Lower leg skin (tissue), 4 donors: ENCODE data around the gene EHD3. TPM values are rescaled to one million over a fixed set of nuclear protein-coding genes. Genes with fewer than 3 reads are reported as not detected.

Experiments
- DNase-seq, 2 donors: peaks; one replicate each; pipeline ENCODE4 v3.0.0-alpha.2; 2019; ENCODE audit warnings: low spot score in 2 of 2
- H3K4me3 ChIP-seq: fragments of 200-600 bp; sonication (generic); 2 replicates; pipeline ENCODE4 v1.5.1; 2017; ENCODE audit warnings: mild to moderate bottlenecking, low read depth; ENCODE audit not compliant: poor library complexity, severe bottlenecking
- CTCF ChIP-seq, 3 donors: fragments of 450-650 bp; IDR thresholded peaks; one replicate each; pipeline ENCODE4 v1.5.1; 2016; ENCODE audit warnings: antibody characterized with exemption in 3 of 3, mild to moderate bottlenecking in 3 of 3, moderate library complexity in 2 of 3
- POLR2A ChIP-seq, 2 donors: fragments of 450-650 bp; IDR thresholded peaks; one replicate each; pipeline ENCODE4 v1.6.1; 2016 to 2017; ENCODE audit warnings: antibody characterized with exemption in 2 of 2, mild to moderate bottlenecking in 1 of 2, moderate library complexity in 1 of 2
- WGBS, 2 donors: methylation state at CpG; one replicate each; pipeline ENCODE4 v1.1.5; 2018; 5-methylcytosine and 5-hydroxymethylcytosine counted together
- intact Hi-C: fragments of 100-400 bp; cut with DNase I; formaldehyde crosslinking; loops from one replicate; pipeline ENCODE4 v1.15.0; 2023; ENCODE audit warnings: low total_unique reads
- total RNA-seq, 4 donors: library from RNA; depleted of rRNA; stranded (reverse); fragments of >200 nt; gene quantifications; one replicate each; pipeline ENCODE4 v1.1.0, GENCODE V29; 2016

EHD3 gene
- total RNA-seq, 4 donors from 2014 or later, result 2.8 to 4.3 (median 3.5) TPM

GRCh38 chr2:31197166-31197565, 36.8 kb upstream of the EHD3 start:
- TF ChIP-seq CTCF (IDR thresholded peaks at IDR 0.05) (no peak), POLR2A (IDR thresholded peaks at IDR 0.05) (no peak)
- 75 to 78% methylated on average over 4 of the region's 4 CpGs for WGBS, 2 donors
- no peak overlapping the region for H3K4me3 ChIP-seq
- DNase-seq, result peak in 1 of 2 donors; percentile 37
- intact Hi-C loops, result no loop called here

- no peak overlapping the region for H3K4me3 ChIP-seq
- no peak for DNase-seq
- intact Hi-C loops, result no loop called here
- TF ChIP-seq POLR2A (IDR thresholded peaks at IDR 0.05) (no peak), CTCF (IDR thresholded peaks at IDR 0.05) (no peak)
- WGBS, 2 donors, result 96% methylated on average over 2 of the region's 2 CpGs
These were observed 36.3 kb upstream of the EHD3 start for GRCh38 chr2:31197669-31198068.

- H3K4me3 ChIP-seq, result no peak overlapping the region
- 68 to 90% methylated on average over 4 of the region's 4 CpGs for WGBS, 2 donors
- TF ChIP-seq CTCF (IDR thresholded peaks at IDR 0.05) (no peak), POLR2A (IDR thresholded peaks at IDR 0.05) (no peak)
- peak in 1 of 2 donors; percentile 31 for DNase-seq
- intact Hi-C loops, result no loop called here
These were observed 34.7 kb upstream of the EHD3 start for GRCh38 chr2:31199206-31199605.

GRCh38 chr2:31200972-31201371, 33.0 kb upstream of the EHD3 start:
- peak in 1 of 2 donors; percentile 26 for DNase-seq
- TF ChIP-seq POLR2A (IDR thresholded peaks at IDR 0.05) (no peak), CTCF (IDR thresholded peaks at IDR 0.05) (no peak)
- no peak overlapping the region for H3K4me3 ChIP-seq
- 78 to 92% methylated on average over 9 of the region's 9 CpGs for WGBS, 2 donors
- intact Hi-C loops, result no loop called here

DNA sequence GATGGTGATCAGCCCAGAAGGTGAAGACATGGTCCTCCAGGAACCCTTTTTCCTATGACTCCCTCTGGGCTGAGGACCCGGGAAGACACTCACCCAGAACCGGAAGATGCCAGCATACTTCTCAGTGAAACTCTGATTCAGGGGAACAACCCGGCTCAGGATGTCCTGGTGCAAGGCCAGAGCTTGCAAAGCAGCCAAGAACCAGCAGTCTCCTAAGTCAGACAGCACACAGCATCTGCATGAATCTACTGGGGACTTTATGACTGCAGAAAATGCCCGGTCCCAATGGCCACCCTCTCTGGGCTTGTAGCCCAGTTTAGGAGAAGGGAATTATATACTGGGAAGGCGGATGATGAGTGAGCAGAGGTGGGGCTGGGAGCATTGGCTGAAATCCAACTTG, 31.9 kb upstream of the EHD3 start:
- H3K4me3 ChIP-seq, result no peak overlapping the region
- WGBS, 2 donors, result 70 to 83% methylated on average over 5 of the region's 5 CpGs
- intact Hi-C loops, result no loop called here
- no peak for TF ChIP-seq POLR2A (IDR thresholded peaks at IDR 0.05)
- TF ChIP-seq CTCF (IDR thresholded peaks at IDR 0.05), result no peak
- DNase-seq, result peak in 1 of 2 donors; percentile 32

- TF ChIP-seq CTCF (IDR thresholded peaks at IDR 0.05), result no peak
- TF ChIP-seq POLR2A (IDR thresholded peaks at IDR 0.05), result no peak
- DNase-seq, result no peak
- intact Hi-C loops, result no loop called here
- 85 to 87% methylated on average over 5 of the region's 5 CpGs for WGBS, 2 donors
- H3K4me3 ChIP-seq, result no peak overlapping the region
These were observed 31.1 kb upstream of the EHD3 start for GRCh38 chr2:31202833-31203232.
